Measurements from ENCODE around the gene SLC10A7. TPM values are rescaled to one million over a fixed set of nuclear protein-coding genes. Genes with fewer than 3 reads are reported as not detected.

SLC10A7 gene
- total and polyA plus RNA-seq, 2 experiments from 2014 or later: 8.3 to 21.2 TPM

DNA sequence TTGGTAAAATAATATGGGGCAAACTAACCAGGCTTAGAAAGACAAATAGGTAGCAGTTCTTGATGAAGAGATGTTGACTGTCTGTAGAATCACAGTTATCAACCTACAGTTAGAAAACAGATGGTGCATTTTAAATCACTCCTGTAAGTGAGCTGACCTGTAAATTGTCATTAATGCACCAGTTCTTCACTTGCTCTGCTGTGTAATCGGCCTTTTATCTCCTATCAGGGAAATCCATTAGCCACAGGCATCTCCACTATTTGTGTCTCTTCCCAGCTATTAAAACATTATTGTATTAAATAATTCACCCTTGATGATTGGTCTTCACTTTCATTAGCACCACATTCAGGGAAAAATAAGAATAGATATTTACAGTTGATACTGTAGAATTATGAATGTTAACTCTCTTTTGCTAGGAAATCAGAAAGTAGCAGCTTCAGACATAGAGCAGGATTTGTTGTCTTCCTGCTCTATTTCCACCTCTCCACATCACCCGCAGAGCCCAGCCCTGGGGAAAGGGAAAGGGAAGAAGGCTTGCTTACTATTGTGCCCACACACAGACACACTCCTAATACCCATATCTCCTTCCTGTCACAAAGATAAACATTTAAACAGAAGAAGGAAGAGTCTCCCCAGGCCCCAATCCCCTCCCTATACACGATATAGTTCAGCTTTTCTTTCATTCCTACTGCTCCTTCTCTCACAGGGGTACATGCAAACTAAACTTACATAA lies 210.3 kb downstream of the SLC10A7 start:
- H3K4me1 ChIP-seq (ENCODE audit: insufficient read depth): no peaks in the 10 kb centered on the region
- TF ChIP-seq EZH2phosphoT487 (IDR thresholded peaks at IDR 0.05; ENCODE audit: low read depth, severe bottlenecking, unreplicated experiment) (no peak), CTCF (IDR thresholded peaks at IDR 0.05; ENCODE audit: poor library complexity) (no peak), EZH2 (IDR thresholded peaks at IDR 0.05; ENCODE audit: borderline replicate concordance) (no peak)
- no peak for DNase-seq (ENCODE audit: low spot score)
- H2AFZ ChIP-seq: no peak overlapping the region
- H4K20me1 ChIP-seq (ENCODE audit: insufficient read depth, poor library complexity, severe bottlenecking): no peaks in the 10 kb centered on the region
- no peaks in the 10 kb centered on the region for H3K36me3 ChIP-seq (replicated peaks; ENCODE audit: insufficient read depth, low read depth)
- H3K4me3 ChIP-seq: no peak overlapping the region
- H3K9me2 ChIP-seq (replicated peaks; ENCODE audit: insufficient read depth): no peaks in the 10 kb centered on the region
- no peak overlapping the region for H3K4me2 ChIP-seq
- H3K27me3 ChIP-seq: no peaks in the 10 kb centered on the region
- no peaks in the 10 kb centered on the region for H3K79me2 ChIP-seq
- no peak overlapping the region for H3K27ac ChIP-seq
- WGBS (ENCODE audit: low lambda C conversion rate, missing lambda C conversion rate): 30% methylated on average over 3 of the region's 3 CpGs
- H3K9me3 ChIP-seq (ENCODE audit: low read depth): no peaks in the 10 kb centered on the region

GRCh38 chr4:146310319-146311021 lies 211.3 kb downstream of the SLC10A7 start:
- no peaks in the 10 kb centered on the region for H3K79me2 ChIP-seq
- no peak overlapping the region for H3K4me2 ChIP-seq
- H4K20me1 ChIP-seq (ENCODE audit: insufficient read depth, poor library complexity, severe bottlenecking): no peaks in the 10 kb centered on the region
- DNase-seq (ENCODE audit: low spot score): no peak
- no peak overlapping the region for H3K27ac ChIP-seq
- H2AFZ ChIP-seq: no peak overlapping the region
- H3K4me3 ChIP-seq: no peak overlapping the region
- no peaks in the 10 kb centered on the region for H3K27me3 ChIP-seq
- H3K9me2 ChIP-seq (replicated peaks; ENCODE audit: insufficient read depth): no peaks in the 10 kb centered on the region
- no peaks in the 10 kb centered on the region for H3K4me1 ChIP-seq (ENCODE audit: insufficient read depth)
- H3K9me3 ChIP-seq (ENCODE audit: low read depth): no peaks in the 10 kb centered on the region
- no peaks in the 10 kb centered on the region for H3K36me3 ChIP-seq (replicated peaks; ENCODE audit: insufficient read depth, low read depth)
- TF ChIP-seq CTCF (IDR thresholded peaks at IDR 0.05; ENCODE audit: poor library complexity): no peak
- TF ChIP-seq EZH2phosphoT487 (IDR thresholded peaks at IDR 0.05; ENCODE audit: low read depth, severe bottlenecking, unreplicated experiment): no peak
- TF ChIP-seq EZH2 (IDR thresholded peaks at IDR 0.05; ENCODE audit: borderline replicate concordance): no peak

DNA sequence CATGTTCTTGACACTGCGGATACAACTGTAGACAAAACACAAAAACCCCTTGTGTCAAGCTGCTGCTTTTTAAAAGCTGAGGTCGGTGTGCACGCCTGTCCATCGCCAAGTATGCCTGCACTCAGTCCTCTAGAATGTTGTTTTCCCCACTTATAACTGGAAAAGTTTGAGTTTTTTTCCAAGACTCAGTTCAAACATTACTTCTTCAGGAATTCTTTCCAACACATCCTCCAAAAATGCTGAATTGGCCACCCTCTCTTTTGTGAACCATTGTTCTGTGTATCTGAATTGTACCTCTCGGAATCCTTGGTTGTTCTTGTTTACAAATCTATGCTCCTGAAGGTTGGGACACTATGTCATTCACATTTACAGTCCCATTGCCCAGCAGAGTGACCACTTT lies 212.8 kb downstream of the SLC10A7 start:
- H4K20me1 ChIP-seq (ENCODE audit: insufficient read depth, poor library complexity, severe bottlenecking): no peaks in the 10 kb centered on the region
- WGBS (ENCODE audit: low lambda C conversion rate, missing lambda C conversion rate): 94% methylated on average over 5 of the region's 5 CpGs
- no peak for DNase-seq (ENCODE audit: low spot score)
- H3K4me3 ChIP-seq: no peak overlapping the region
- H3K4me1 ChIP-seq (ENCODE audit: insufficient read depth): no peaks in the 10 kb centered on the region
- H3K4me2 ChIP-seq: no peak overlapping the region
- H3K36me3 ChIP-seq (replicated peaks; ENCODE audit: insufficient read depth, low read depth): no peaks in the 10 kb centered on the region
- no peaks in the 10 kb centered on the region for H3K9me3 ChIP-seq (ENCODE audit: low read depth)
- H3K27me3 ChIP-seq: no peaks in the 10 kb centered on the region
- H3K79me2 ChIP-seq: no peaks in the 10 kb centered on the region
- TF ChIP-seq EZH2 (IDR thresholded peaks at IDR 0.05; ENCODE audit: borderline replicate concordance) (no peak), CTCF (IDR thresholded peaks at IDR 0.05; ENCODE audit: poor library complexity) (no peak), EZH2phosphoT487 (IDR thresholded peaks at IDR 0.05; ENCODE audit: low read depth, severe bottlenecking, unreplicated experiment) (no peak)
- H3K27ac ChIP-seq: no peak overlapping the region
- H3K9me2 ChIP-seq (replicated peaks; ENCODE audit: insufficient read depth): no peaks in the 10 kb centered on the region
- no peak overlapping the region for H2AFZ ChIP-seq
